Measurements from ENCODE around the gene AXDND1.

Gene AXDND1

GRCh38 chr1:179541774-179542173 lies 176.0 kb downstream of the AXDND1 start:
- Histone ChIP-seq H3K27me3 (ENCODE audit: control insufficient read depth in 3 of 3, insufficient read depth in 3 of 3, low read depth in 1 of 3, low read length in 3 of 3) (no peaks in the 10 kb centered on the region), H3K79me1 (ENCODE audit: low read depth, low read length) (no peaks in the 10 kb centered on the region), H3K36me3 (replicated peaks in 1 of 2; ENCODE audit: control insufficient read depth in 2 of 2, insufficient read depth in 2 of 2, low read length in 2 of 2) (no peaks in the 10 kb centered on the region), H3K4me2 (ENCODE audit: insufficient read depth, low read length, poor library complexity, severe bottlenecking) (no peak overlapping the region), H2BK15ac (ENCODE audit: low read length) (no peak overlapping the region), H3K27ac (replicated peaks; ENCODE audit: low read length) (no peak overlapping the region), H3K4me3 (ENCODE audit: low read length in 2 of 2) (no peak overlapping the region), H3K4ac (ENCODE audit: low read length) (no peak overlapping the region), H3K23ac (ENCODE audit: low read depth, low read length, poor library complexity) (no peak overlapping the region), H4K8ac (ENCODE audit: low read depth, low read length) (no peak overlapping the region), H2BK5ac (ENCODE audit: low read length) (no peak overlapping the region), H2AK5ac (ENCODE audit: low read depth, low read length) (no peak overlapping the region), H3K9ac (ENCODE audit: low read depth, low read length, poor library complexity) (no peak overlapping the region), H2AFZ (ENCODE audit: low read length) (no peak overlapping the region), H2BK120ac (ENCODE audit: low read depth, low read length) (no peak overlapping the region), H3K9me3 (replicated peaks in 1 of 2; ENCODE audit: control insufficient read depth in 2 of 2, insufficient read depth in 1 of 2, low read depth in 1 of 2, low read length in 2 of 2) (no peaks in the 10 kb centered on the region), H3K18ac (ENCODE audit: low read length) (no peak overlapping the region), H3K4me1 (ENCODE audit: control insufficient read depth in 2 of 2, insufficient read depth in 1 of 2, low read depth in 1 of 2, low read length in 2 of 2) (no peaks in the 10 kb centered on the region), H4K91ac (ENCODE audit: low read depth, low read length, poor library complexity) (no peak overlapping the region), H2BK12ac (ENCODE audit: low read length) (no peak overlapping the region), H3K14ac (ENCODE audit: low read length) (no peak overlapping the region)
- WGBS, 2 donors (ENCODE audit: extremely low coverage in 2 of 2, insufficient read length in 2 of 2, insufficient replicate concordance in 1 of 2) = no CpG with 5 or more reads among the region's 2 CpGs
- DNase-seq (ENCODE audit: low spot score) = no peak

DNA sequence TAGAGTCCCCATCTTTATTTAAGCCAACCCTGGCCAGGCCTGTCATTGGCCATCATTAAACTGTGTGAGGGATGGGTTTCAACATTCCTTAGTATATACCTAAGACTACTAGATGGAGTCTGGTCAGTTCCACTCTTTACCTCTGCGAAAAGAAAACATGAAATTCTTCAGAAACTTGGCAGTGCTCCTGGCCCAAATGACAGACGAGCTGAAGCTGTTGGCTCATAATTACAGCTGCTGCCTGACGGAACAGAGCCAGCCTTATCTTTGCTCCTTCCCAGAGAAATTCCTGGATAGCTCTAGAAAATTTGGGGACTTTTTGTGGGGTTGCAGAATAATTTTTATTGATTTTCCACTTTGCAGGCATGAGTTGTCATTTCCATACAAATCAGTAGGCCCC lies 179.6 kb downstream of the AXDND1 start:
- no peaks in the 10 kb centered on the region for H3K36me3 ChIP-seq (replicated peaks in 1 of 2; ENCODE audit: control insufficient read depth in 2 of 2, insufficient read depth in 2 of 2, low read length in 2 of 2)
- no peaks in the 10 kb centered on the region for H3K4me1 ChIP-seq (ENCODE audit: control insufficient read depth in 2 of 2, insufficient read depth in 1 of 2, low read depth in 1 of 2, low read length in 2 of 2)
- H3K9ac ChIP-seq (ENCODE audit: low read depth, low read length, poor library complexity) = no peak overlapping the region
- H2AFZ ChIP-seq (ENCODE audit: low read length) = no peak overlapping the region
- H3K27me3 ChIP-seq (ENCODE audit: control insufficient read depth in 3 of 3, insufficient read depth in 3 of 3, low read depth in 1 of 3, low read length in 3 of 3) = no peaks in the 10 kb centered on the region
- no peak overlapping the region for H3K4me2 ChIP-seq (ENCODE audit: insufficient read depth, low read length, poor library complexity, severe bottlenecking)
- H3K4me3 ChIP-seq (ENCODE audit: low read length in 2 of 2) = no peak overlapping the region
- no peak overlapping the region for H3K18ac ChIP-seq (ENCODE audit: low read length)
- H3K14ac ChIP-seq (ENCODE audit: low read length) = no peak overlapping the region
- H2BK120ac ChIP-seq (ENCODE audit: low read depth, low read length) = no peak overlapping the region
- no peaks in the 10 kb centered on the region for H3K9me3 ChIP-seq (replicated peaks in 1 of 2; ENCODE audit: control insufficient read depth in 2 of 2, insufficient read depth in 1 of 2, low read depth in 1 of 2, low read length in 2 of 2)
- H2BK12ac ChIP-seq (ENCODE audit: low read length) = no peak overlapping the region
- DNase-seq (ENCODE audit: low spot score) = no peak
- H2BK5ac ChIP-seq (ENCODE audit: low read length) = no peak overlapping the region
- no peak overlapping the region for H2BK15ac ChIP-seq (ENCODE audit: low read length)
- no peak overlapping the region for H3K27ac ChIP-seq (replicated peaks; ENCODE audit: low read length)
- no CpG with 5 or more reads among the region's 3 CpGs for WGBS, 2 donors (ENCODE audit: extremely low coverage in 2 of 2, insufficient read length in 2 of 2, insufficient replicate concordance in 1 of 2)
- no peak overlapping the region for H4K8ac ChIP-seq (ENCODE audit: low read depth, low read length)
- no peak overlapping the region for H4K91ac ChIP-seq (ENCODE audit: low read depth, low read length, poor library complexity)
- no peak overlapping the region for H3K23ac ChIP-seq (ENCODE audit: low read depth, low read length, poor library complexity)
- no peaks in the 10 kb centered on the region for H3K79me1 ChIP-seq (ENCODE audit: low read depth, low read length)
- H3K4ac ChIP-seq (ENCODE audit: low read length) = no peak overlapping the region
- H2AK5ac ChIP-seq (ENCODE audit: low read depth, low read length) = no peak overlapping the region

GRCh38 chr1:179547021-179547535 lies 181.3 kb downstream of the AXDND1 start:
- Histone ChIP-seq H2BK120ac (ENCODE audit: low read depth, low read length) (no peak overlapping the region), H2AK5ac (ENCODE audit: low read depth, low read length) (no peak overlapping the region), H3K79me1 (ENCODE audit: low read depth, low read length) (no peaks in the 10 kb centered on the region), H4K8ac (ENCODE audit: low read depth, low read length) (no peak overlapping the region), H3K23ac (ENCODE audit: low read depth, low read length, poor library complexity) (no peak overlapping the region), H2AFZ (ENCODE audit: low read length) (no peak overlapping the region), H3K9me3 (replicated peaks in 1 of 2; ENCODE audit: control insufficient read depth in 2 of 2, insufficient read depth in 1 of 2, low read depth in 1 of 2, low read length in 2 of 2) (no peaks in the 10 kb centered on the region), H3K4ac (ENCODE audit: low read length) (no peak overlapping the region), H3K36me3 (replicated peaks in 1 of 2; ENCODE audit: control insufficient read depth in 2 of 2, insufficient read depth in 2 of 2, low read length in 2 of 2) (no peaks in the 10 kb centered on the region), H3K9ac (ENCODE audit: low read depth, low read length, poor library complexity) (no peak overlapping the region), H3K27ac (replicated peaks; ENCODE audit: low read length) (no peak overlapping the region), H2BK15ac (ENCODE audit: low read length) (no peak overlapping the region), H2BK12ac (ENCODE audit: low read length) (no peak overlapping the region), H2BK5ac (ENCODE audit: low read length) (no peak overlapping the region), H3K4me1 (ENCODE audit: control insufficient read depth in 2 of 2, insufficient read depth in 1 of 2, low read depth in 1 of 2, low read length in 2 of 2) (no peaks in the 10 kb centered on the region), H3K4me2 (ENCODE audit: insufficient read depth, low read length, poor library complexity, severe bottlenecking) (no peak overlapping the region), H4K91ac (ENCODE audit: low read depth, low read length, poor library complexity) (no peak overlapping the region), H3K14ac (ENCODE audit: low read length) (no peak overlapping the region), H3K18ac (ENCODE audit: low read length) (no peak overlapping the region), H3K27me3 (ENCODE audit: control insufficient read depth in 3 of 3, insufficient read depth in 3 of 3, low read depth in 1 of 3, low read length in 3 of 3) (no peaks in the 10 kb centered on the region), H3K4me3 (ENCODE audit: low read length in 2 of 2) (no peak overlapping the region)
- no peak for DNase-seq (ENCODE audit: low spot score)
- no CpG with 5 or more reads among the region's 2 CpGs for WGBS, 2 donors (ENCODE audit: extremely low coverage in 2 of 2, insufficient read length in 2 of 2, insufficient replicate concordance in 1 of 2)

- Histone ChIP-seq H3K14ac (ENCODE audit: low read length) (no peak overlapping the region), H2BK12ac (ENCODE audit: low read length) (no peak overlapping the region), H2BK15ac (ENCODE audit: low read length) (no peak overlapping the region), H4K91ac (ENCODE audit: low read depth, low read length, poor library complexity) (no peak overlapping the region), H3K79me1 (ENCODE audit: low read depth, low read length) (no peaks in the 10 kb centered on the region), H4K8ac (ENCODE audit: low read depth, low read length) (no peak overlapping the region), H3K27me3 (ENCODE audit: control insufficient read depth in 3 of 3, insufficient read depth in 3 of 3, low read depth in 1 of 3, low read length in 3 of 3) (no peaks in the 10 kb centered on the region), H2BK120ac (ENCODE audit: low read depth, low read length) (no peak overlapping the region), H3K4ac (ENCODE audit: low read length) (no peak overlapping the region), H3K18ac (ENCODE audit: low read length) (no peak overlapping the region), H3K9ac (ENCODE audit: low read depth, low read length, poor library complexity) (no peak overlapping the region), H3K36me3 (replicated peaks in 1 of 2; ENCODE audit: control insufficient read depth in 2 of 2, insufficient read depth in 2 of 2, low read length in 2 of 2) (no peaks in the 10 kb centered on the region), H2AK5ac (ENCODE audit: low read depth, low read length) (no peak overlapping the region), H2BK5ac (ENCODE audit: low read length) (no peak overlapping the region), H3K27ac (replicated peaks; ENCODE audit: low read length) (no peak overlapping the region), H3K4me2 (ENCODE audit: insufficient read depth, low read length, poor library complexity, severe bottlenecking) (no peak overlapping the region), H3K23ac (ENCODE audit: low read depth, low read length, poor library complexity) (no peak overlapping the region), H2AFZ (ENCODE audit: low read length) (no peak overlapping the region), H3K4me1 (ENCODE audit: control insufficient read depth in 2 of 2, insufficient read depth in 1 of 2, low read depth in 1 of 2, low read length in 2 of 2) (no peaks in the 10 kb centered on the region), H3K4me3 (ENCODE audit: low read length in 2 of 2) (no peak overlapping the region), H3K9me3 (replicated peaks in 1 of 2; ENCODE audit: control insufficient read depth in 2 of 2, insufficient read depth in 1 of 2, low read depth in 1 of 2, low read length in 2 of 2) (no peaks in the 10 kb centered on the region)
- no CpG with 5 or more reads among the region's 3 CpGs for WGBS, 2 donors (ENCODE audit: extremely low coverage in 2 of 2, insufficient read length in 2 of 2, insufficient replicate concordance in 1 of 2)
- no peak for DNase-seq (ENCODE audit: low spot score)
These were observed 183.0 kb downstream of the AXDND1 start for GRCh38 chr1:179548666-179549367.

Measured in neuronal stem cell (in vitro differentiated cells).